A549 (cell line): ENCODE results near the gene PRELP.

Source experiments
- BCL3 ChIP-seq: fragments of >200 bp; sonication (Bioruptor Twin); formaldehyde crosslinking; IDR thresholded peaks from 3 replicates; pipeline ENCODE4 v1.6.1; 2016
- BHLHE40 ChIP-seq: IDR thresholded peaks from 2 replicates; pipeline ENCODE4 v1.6.1; 2012; ENCODE audit warnings: low read depth, low read length, inconsistent platforms
- CBX2 ChIP-seq: fragments of 200-600 bp; sonication (generic); IDR thresholded peaks from 2 replicates; pipeline ENCODE4 v1.6.1; 2016; ENCODE audit warnings: low read depth, mild to moderate bottlenecking, borderline replicate concordance
- CBX8 ChIP-seq: fragments of 200-600 bp; sonication (generic); IDR thresholded peaks from 2 replicates; pipeline ENCODE4 v1.6.1; 2016
- CEBPB ChIP-seq, 2 experiments: fragments of >200 bp in 1 of 2; sonication (Bioruptor Twin) in 1 of 2; formaldehyde crosslinking in 1 of 2; IDR thresholded peaks; 2 replicates each; pipeline ENCODE4 v1.6.1; 2012 to 2016
- CHD2 ChIP-seq: fragments of 150-350 bp; IDR thresholded peaks from 2 replicates; pipeline ENCODE4 v1.6.1; 2014; ENCODE audit warnings: low read length; ENCODE audit not compliant: partially characterized antibody
- CTCF ChIP-seq: fragments of >200 bp; sonication (Bioruptor Twin); formaldehyde crosslinking; IDR thresholded peaks from 3 replicates; pipeline ENCODE4 v1.5.1; 2016
- GATA3 ChIP-seq: IDR thresholded peaks from 2 replicates; pipeline ENCODE4 v1.6.1; 2012; ENCODE audit warnings: borderline replicate concordance
- HDAC2 ChIP-seq: fragments of 200-600 bp; sonication (generic); IDR thresholded peaks from 2 replicates; pipeline ENCODE4 v1.6.1; 2016
- MAFK ChIP-seq: fragments of 450-650 bp; IDR thresholded peaks from 2 replicates; pipeline ENCODE4 v1.6.1; 2014; ENCODE audit not compliant: partially characterized antibody
- POLR2A ChIP-seq: IDR thresholded peaks from 2 replicates; pipeline ENCODE4 v1.6.1; 2012; ENCODE audit warnings: mild to moderate bottlenecking, low read length
- REST ChIP-seq: fragments of 200-600 bp; sonication (generic); IDR thresholded peaks from 2 replicates; pipeline ENCODE4 v1.6.1; 2016; ENCODE audit warnings: antibody characterized with exemption, mild to moderate bottlenecking, moderate library complexity
- USF2 ChIP-seq: fragments of 450-650 bp; IDR thresholded peaks from 2 replicates; pipeline ENCODE4 v1.6.1; 2014; ENCODE audit warnings: antibody characterized with exemption

GRCh38 chr1:203486618-203487370 lies 11.2 kb downstream of the PRELP start:
- TF ChIP-seq CBX8, result no peak
- no peak for TF ChIP-seq CTCF
- no peak for TF ChIP-seq USF2
- no peak for TF ChIP-seq CEBPB (IDR thresholded peaks at IDR 0.05)
- TF ChIP-seq REST, result no peak
- no peak for TF ChIP-seq CBX2
- no peak for TF ChIP-seq CHD2
- TF ChIP-seq BHLHE40, result no peak
- no peak for TF ChIP-seq POLR2A
- no peak for TF ChIP-seq GATA3
- TF ChIP-seq MAFK, result no peak
- TF ChIP-seq BCL3, result no peak
- no peak for TF ChIP-seq HDAC2
